GM18502 (cell line): ENCODE data around the gene KSR1.

ENCODE experiments used
- ATAC-seq: cut with Tn5 transposase; IDR thresholded peaks from one replicate; pipeline ENCODE4 v1.9.1; 2021; ENCODE audit warnings: mild to moderate bottlenecking; ENCODE audit not compliant: unreplicated experiment, poor library complexity

KSR1 gene

GRCh38 chr17:27529230-27529796 lies 73.1 kb downstream of the KSR1 start:
- no peak for ATAC-seq

- ATAC-seq: no peak
These were observed 74.6 kb downstream of the KSR1 start for GRCh38 chr17:27530764-27531391.

DNA sequence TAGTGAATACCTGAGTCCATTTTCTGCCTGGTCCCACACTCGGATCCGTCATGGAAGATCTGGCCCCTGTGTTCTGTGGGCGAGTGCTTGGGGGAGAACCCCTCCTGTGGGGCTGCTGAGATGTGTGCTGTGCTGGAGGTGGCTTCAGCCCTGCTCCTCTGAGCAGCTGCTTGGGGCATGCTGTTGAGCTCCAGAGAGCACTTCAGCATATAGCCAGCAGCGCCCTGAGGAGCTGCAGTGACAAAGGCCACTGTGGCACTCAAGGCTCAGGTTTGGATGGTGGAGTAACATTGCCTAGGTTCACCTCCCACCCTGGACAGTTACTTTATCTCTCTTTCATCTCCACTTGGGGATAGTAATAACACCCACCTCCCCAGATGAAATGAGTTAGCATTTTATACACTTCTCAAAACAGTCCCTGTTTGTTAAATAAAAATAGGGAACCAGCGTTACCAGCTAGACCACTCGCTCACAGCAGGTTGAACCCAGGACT lies 75.3 kb downstream of the KSR1 start:
- no peak for ATAC-seq

- peak; percentile 40 for ATAC-seq
These were observed 76.3 kb downstream of the KSR1 start for GRCh38 chr17:27532269-27533263.

GRCh38 chr17:27533874-27534815 lies 77.9 kb downstream of the KSR1 start:
- ATAC-seq: no peak

DNA sequence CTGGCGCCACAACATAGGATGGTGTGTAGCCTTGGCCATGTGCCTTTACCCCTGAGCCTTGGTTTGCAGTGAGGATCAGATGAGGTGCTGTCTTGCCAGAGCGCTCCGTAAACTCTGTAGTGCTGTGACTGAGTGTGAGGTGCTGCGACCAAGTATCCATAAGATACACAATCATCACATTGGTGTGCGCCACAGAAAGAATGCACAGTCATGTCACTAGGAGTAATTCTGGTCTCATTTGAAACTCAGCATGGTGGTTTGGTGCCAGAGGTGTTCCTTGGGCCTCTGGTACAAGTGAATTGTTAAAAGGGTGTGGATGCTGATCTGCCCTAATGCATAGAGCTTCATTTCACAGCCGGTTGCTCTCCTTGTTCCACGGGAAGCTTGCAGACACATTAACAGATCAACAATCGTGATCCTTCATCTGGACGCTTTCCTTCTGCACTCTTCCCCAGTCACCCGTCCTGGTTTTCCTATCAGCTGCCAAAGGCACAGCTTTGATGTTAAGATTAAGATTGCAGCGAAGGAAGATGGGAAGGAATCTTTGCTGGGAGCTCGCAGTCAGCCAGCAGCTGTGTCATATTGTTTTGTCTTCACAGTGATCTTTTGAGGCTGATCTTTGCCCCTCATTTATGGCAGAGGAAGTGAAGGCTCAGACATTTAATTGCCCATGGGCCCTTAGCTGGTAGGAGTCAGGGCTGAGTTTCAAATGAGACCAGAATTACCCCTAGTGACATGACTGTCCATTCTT lies 79.1 kb downstream of the KSR1 start:
- no peak for ATAC-seq

- ATAC-seq: no peak
These were observed 79.7 kb downstream of the KSR1 start for GRCh38 chr17:27535975-27536374.

DNA sequence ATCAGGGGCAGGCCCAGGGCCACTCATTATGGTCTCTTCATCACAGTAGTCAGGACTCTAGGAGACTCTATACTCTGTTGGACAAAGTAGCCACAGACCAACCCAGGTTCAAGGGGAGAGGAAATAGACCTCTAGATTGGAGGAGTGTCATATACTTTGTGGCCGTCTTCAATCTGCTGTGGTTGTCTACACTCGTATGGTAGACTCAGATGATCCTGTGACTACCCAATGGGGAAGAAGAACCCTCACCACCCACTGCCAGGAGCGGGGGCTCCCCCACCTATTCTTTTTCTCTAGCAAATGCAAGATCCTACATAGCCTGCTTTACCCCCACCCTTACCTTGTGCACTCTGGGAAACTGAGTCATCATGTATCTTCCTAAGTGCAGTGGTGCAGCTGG lies 80.5 kb downstream of the KSR1 start:
- no peak for ATAC-seq

DNA sequence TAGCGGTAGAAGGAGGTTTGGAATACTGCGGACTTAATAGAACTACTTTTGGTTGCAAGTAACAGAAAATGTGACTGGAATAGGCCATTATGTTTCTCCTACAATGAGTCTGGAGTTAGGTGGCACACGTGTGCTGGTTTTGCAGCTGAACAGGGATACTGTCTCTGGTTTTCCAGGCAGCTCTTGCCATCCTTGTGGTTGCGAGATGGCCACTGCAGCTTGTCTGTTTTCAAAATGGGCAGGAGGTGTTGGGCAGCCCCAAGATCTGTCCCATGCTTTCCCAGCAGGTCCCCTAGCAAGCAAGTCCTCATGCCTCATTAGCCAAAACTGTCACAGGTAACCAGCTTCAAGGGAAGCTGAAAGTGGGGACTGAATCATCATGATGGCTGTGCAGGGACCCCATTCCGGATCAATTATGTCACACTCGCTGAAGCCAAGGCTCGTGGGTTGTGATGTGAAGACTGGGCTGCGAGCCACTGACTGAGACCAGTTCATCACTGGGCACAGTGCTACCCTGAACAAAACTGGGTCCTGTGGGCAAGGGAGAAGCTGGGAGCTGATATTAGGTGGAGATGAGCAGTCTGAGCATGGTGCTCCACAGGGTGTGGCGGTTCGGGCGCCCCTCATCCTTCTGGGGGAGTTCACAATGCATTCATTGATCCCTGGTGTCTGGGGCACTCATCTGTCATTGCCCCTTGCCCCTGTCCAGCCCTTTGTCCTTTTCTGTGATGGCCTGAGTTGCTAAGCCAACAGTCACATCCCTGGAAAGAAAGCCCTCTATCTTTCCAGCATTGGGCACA lies 82.1 kb downstream of the KSR1 start:
- no peak for ATAC-seq

DNA sequence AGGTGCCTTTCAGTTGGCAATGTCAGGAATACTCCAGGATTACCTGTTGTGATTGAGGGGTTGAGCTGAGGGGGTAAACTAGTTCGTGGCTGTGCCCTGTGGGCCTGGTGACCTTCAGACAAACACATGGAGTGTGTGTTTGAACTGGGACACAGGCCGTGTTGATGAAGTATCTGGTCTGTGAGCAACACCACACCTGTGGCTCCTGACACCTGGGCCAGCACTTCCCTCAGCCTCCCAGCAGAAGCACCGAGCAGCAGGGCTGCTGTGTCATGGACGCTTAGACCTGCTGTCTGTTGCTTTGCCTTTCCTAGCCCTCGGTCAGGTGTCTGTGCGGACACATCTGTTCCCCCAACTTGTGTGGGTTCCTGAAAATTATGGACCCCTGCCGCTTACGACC lies 82.9 kb downstream of the KSR1 start:
- ATAC-seq: no peak

GRCh38 chr17:27539794-27540317 lies 83.6 kb downstream of the KSR1 start:
- ATAC-seq: no peak

DNA sequence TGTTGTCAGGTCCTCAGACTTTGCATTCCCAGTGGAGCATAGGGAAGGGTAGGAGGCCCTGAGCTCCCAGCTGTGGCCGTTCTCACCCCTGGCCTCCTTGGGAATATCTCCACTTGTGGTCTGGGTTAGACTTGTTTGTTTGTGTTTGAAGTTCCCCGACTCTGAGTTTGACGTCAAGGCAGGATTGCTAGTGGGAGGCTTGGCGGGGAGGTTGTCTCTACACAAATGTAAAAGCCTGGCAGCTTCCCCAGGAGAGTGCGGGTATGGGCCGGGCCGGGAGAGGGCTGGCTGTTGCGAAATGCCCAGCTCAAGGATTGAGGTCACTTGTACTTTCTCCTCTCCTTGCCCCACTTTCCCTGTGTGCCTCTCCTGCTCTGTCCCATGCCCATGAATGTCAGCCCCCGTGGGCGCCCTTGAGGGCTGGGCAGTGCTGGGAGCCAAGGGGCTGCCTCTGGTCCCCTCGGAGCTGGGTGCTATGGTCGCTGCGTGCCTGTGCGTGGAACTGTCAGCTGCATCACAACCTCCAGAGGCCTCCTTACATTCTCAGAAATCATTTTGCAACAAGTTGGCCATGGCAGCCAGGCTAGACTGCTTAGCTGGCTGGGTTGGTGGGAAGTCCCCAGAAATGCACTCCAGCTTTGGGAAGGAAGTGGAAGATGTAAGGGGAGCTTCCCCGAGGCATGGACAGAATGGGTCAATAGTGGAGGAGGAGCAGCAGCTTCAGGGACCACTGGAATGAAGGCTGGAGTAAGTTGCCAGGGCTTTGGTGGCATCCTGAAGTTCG lies 84.3 kb downstream of the KSR1 start:
- no peak for ATAC-seq

- no peak for ATAC-seq
These were observed 85.2 kb downstream of the KSR1 start for GRCh38 chr17:27541301-27542023.

DNA sequence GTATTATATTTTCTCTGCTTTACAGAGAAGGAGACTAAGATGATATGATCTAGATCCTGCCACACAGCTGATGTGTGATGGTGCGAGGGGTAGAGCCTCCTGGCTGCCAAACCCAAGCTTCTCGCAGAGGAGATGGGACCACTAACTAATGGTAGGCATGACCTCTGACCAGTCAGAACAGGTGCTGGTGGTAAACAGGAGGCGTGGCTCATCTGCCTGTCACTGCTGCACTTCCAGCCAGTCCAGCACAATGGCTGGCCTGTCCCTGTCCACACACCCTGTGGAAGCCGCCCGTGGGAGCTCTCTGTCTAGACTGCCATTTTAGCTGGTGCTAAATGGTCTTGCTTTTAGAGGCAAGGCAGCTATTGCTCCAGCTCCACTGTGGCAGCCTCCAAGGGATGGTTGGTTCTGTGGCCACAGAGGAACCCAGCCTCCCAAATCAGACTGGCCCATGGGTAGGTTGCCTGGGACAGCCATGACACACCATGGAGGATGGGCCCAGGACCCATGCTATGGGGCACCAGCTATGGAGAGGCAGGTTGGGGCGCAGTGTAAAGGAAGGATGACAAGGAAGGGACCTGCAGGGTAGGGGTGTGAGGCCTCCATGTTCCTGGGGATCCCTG lies 86.7 kb downstream of the KSR1 start:
- no peak for ATAC-seq

GRCh38 chr17:27543464-27543856 lies 87.2 kb downstream of the KSR1 start:
- ATAC-seq: no peak

DNA sequence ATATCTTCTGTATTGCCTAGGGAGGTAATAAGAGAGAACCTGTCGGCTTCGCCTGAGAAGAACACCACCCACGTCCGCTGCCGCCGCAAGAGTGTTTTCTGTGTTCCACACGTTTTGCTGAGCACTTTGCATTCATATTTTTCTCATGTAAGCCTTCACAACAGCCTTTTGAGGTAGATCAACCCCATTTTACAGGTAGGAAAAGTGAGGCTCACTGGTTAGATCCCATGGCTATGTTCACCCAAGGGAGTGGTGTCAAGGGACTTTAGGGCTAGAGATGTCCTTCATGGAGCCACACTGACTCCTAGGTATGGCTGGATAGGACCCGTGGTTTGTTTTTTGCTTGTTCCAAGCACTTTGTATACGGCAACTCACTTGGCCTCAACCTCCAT lies 87.7 kb downstream of the KSR1 start:
- ATAC-seq: no peak
